SK-N-SH (cell line): ENCODE results near the gene ETV6. TPM values are rescaled to one million over a fixed set of nuclear protein-coding genes. Genes with fewer than 3 reads are reported as not detected.

ENCODE experiments used
- CTCF ChIA-PET: fragments of 300-600, 350-600 bp; formaldehyde crosslinking; extraction: SDS; loops from one replicate; lab custom pipeline; 2021; lab: Yijun Ruan, JAX
- POLR2A ChIA-PET: fragments of 350-600 bp; sonication (Branson Sonifier 250); formaldehyde crosslinking; extraction: SDS; loops from one replicate; lab custom pipeline; 2020; ENCODE audit warnings: antibody characterized with exemption, inconsistent platforms; lab: Yijun Ruan, JAX
- DNase-seq: peaks from one replicate; pipeline ENCODE4 v3.0.0; 2012
- H2AFZ ChIP-seq: fragments of 200-600 bp; sonication (generic); 2 replicates; pipeline ENCODE4 v1.8.1; 2016; ENCODE audit warnings: antibody characterized with exemption, mild to moderate bottlenecking, low read depth
- H3F3A ChIP-seq: fragments of 200-600 bp; sonication (generic); replicated peaks from 2 replicates; pipeline ENCODE3; 2016; ENCODE audit warnings: antibody characterized with exemption, mild to moderate bottlenecking; ENCODE audit not compliant: insufficient read depth
- H3K27ac ChIP-seq, 2 experiments: fragments of 200-500 bp in 1 of 2; fragments of 200-600 bp in 1 of 2; sonication (Bioruptor generic) in 1 of 2; sonication (generic), shearing (Covaris generic) in 1 of 2; 2 replicates each; pipeline versions ENCODE4 v1.5.1 to v1.6.1; 2014 to 2016; ENCODE audit warnings: low read depth in 2 of 2, inconsistent platforms in 1 of 2, low read length in 1 of 2, mild to moderate bottlenecking in 1 of 2, mixed read lengths in 1 of 2
- H3K27me3 ChIP-seq: fragments of 200-600 bp; sonication (generic), shearing (Covaris generic); 2 replicates; pipeline ENCODE4 v1.6.1; 2016; ENCODE audit warnings: mixed run types; ENCODE audit not compliant: insufficient read depth
- H3K36me3 ChIP-seq, 2 experiments: fragments of 200-500 bp in 1 of 2; fragments of 200-600 bp in 1 of 2; sonication (Bioruptor generic) in 1 of 2; sonication (generic) in 1 of 2; replicated peaks in 1 of 2; 2 replicates each; pipeline versions ENCODE3 to v1.5.1; 2014 to 2016; ENCODE audit warnings: low read length in 1 of 2, mild to moderate bottlenecking in 1 of 2; ENCODE audit not compliant: insufficient read depth in 2 of 2, control insufficient read depth in 1 of 2
- H3K4me1 ChIP-seq, 2 experiments: fragments of 200-500 bp in 1 of 2; fragments of 200-600 bp in 1 of 2; sonication (Bioruptor generic) in 1 of 2; sonication (generic), shearing (Covaris generic) in 1 of 2; 2 replicates each; pipeline versions ENCODE4 v1.5.1 to v1.6.1; 2014 to 2016; ENCODE audit warnings: low read depth in 1 of 2, low read length in 1 of 2, mixed run types in 1 of 2; ENCODE audit not compliant: insufficient read depth in 2 of 2, control insufficient read depth in 1 of 2
- H3K4me2 ChIP-seq: fragments of 200-600 bp; sonication (generic), shearing (Covaris generic); 2 replicates; pipeline ENCODE4 v1.6.1; 2017; ENCODE audit warnings: mixed run types
- H3K4me3 ChIP-seq, 2 experiments: fragments of 200-500 bp in 1 of 2; fragments of 200-600 bp in 1 of 2; sonication (Bioruptor generic) in 1 of 2; sonication (generic), shearing (Covaris generic) in 1 of 2; 2 replicates each; pipeline versions ENCODE4 v1.5.1 to v1.8.1; 2014 to 2016; ENCODE audit warnings: low read depth in 2 of 2, inconsistent platforms in 1 of 2, low read length in 1 of 2, mild to moderate bottlenecking in 1 of 2, mixed read lengths in 1 of 2, moderate library complexity in 1 of 2
- H3K79me2 ChIP-seq: fragments of 200-600 bp; sonication (generic); 2 replicates; pipeline ENCODE4 v1.8.1; 2017; ENCODE audit warnings: mild to moderate bottlenecking; ENCODE audit not compliant: insufficient read depth
- H3K9ac ChIP-seq: fragments of 200-600 bp; sonication (generic); 2 replicates; pipeline ENCODE4 v1.6.1; 2017; ENCODE audit warnings: mixed run types
- H3K9me2 ChIP-seq: fragments of 200-600 bp; sonication (generic); 2 replicates; pipeline ENCODE4 v1.6.1; 2017; ENCODE audit warnings: mixed run types
- H3K9me3 ChIP-seq: fragments of 200-600 bp; sonication (generic); 2 replicates; pipeline ENCODE4 v1.6.1; 2017; ENCODE audit warnings: mixed run types, mild to moderate bottlenecking, moderate library complexity
- H4K20me1 ChIP-seq: fragments of 200-600 bp; sonication (generic); 2 replicates; pipeline ENCODE4 v1.6.1; 2017; ENCODE audit warnings: mild to moderate bottlenecking, mixed run types; ENCODE audit not compliant: insufficient read depth
- ELF1 ChIP-seq: IDR thresholded peaks from 2 replicates; pipeline ENCODE4 v1.4.0; 2012
- EP300 ChIP-seq, 2 experiments: IDR thresholded peaks; 2 replicates each; pipeline versions ENCODE4 v1.4.0 to v1.6.1; 2012; ENCODE audit warnings: borderline replicate concordance in 1 of 2, low read depth in 1 of 2, low read length in 1 of 2
- EZH2phosphoT487 ChIP-seq: fragments of 200-600 bp; sonication (generic); IDR thresholded peaks from 2 replicates; pipeline ENCODE4 v1.6.1; 2017; ENCODE audit warnings: low read depth, mixed run types, mild to moderate bottlenecking, antibody characterized with exemption, moderate library complexity, borderline replicate concordance
- FOSL2 ChIP-seq: IDR thresholded peaks from 2 replicates; pipeline ENCODE4 v1.4.0; 2012; ENCODE audit warnings: low read depth, mild to moderate bottlenecking, moderate library complexity, borderline replicate concordance
- FOXJ3 ChIP-seq: sonication (generic); formaldehyde crosslinking; IDR thresholded peaks from 2 replicates; pipeline ENCODE4 v1.5.1; 2020; ENCODE audit warnings: mild to moderate bottlenecking, missing genetic modification reagents
- GABPA ChIP-seq: IDR thresholded peaks from 2 replicates; pipeline ENCODE4 v1.4.0; 2012; ENCODE audit warnings: low read depth, mild to moderate bottlenecking
- GATA2 ChIP-seq: sonication (generic); formaldehyde crosslinking; IDR thresholded peaks from 2 replicates; pipeline ENCODE4 v1.5.0; 2020; ENCODE audit warnings: mild to moderate bottlenecking, missing genetic modification reagents
- IRF3 ChIP-seq: fragments of 150-350 bp; IDR thresholded peaks from 2 replicates; pipeline ENCODE4 v1.6.1; 2016; ENCODE audit warnings: mild to moderate bottlenecking, low read depth, low read length
- MEF2A ChIP-seq: IDR thresholded peaks from 2 replicates; pipeline ENCODE4 v1.4.0; 2012; ENCODE audit warnings: low read depth, borderline replicate concordance
- MXI1 ChIP-seq: IDR thresholded peaks from 2 replicates; pipeline ENCODE4 v1.6.1; 2012; ENCODE audit warnings: mild to moderate bottlenecking, low read depth, low read length, improper control_type of control experiment
- NFIC ChIP-seq: IDR thresholded peaks from 2 replicates; pipeline ENCODE4 v1.4.0; 2012; ENCODE audit warnings: borderline replicate concordance
- NRF1 ChIP-seq: IDR thresholded peaks from 2 replicates; pipeline ENCODE4 v1.6.1; 2012; ENCODE audit warnings: low read depth, mild to moderate bottlenecking, low read length
- PBX3 ChIP-seq: IDR thresholded peaks from 2 replicates; pipeline ENCODE4; 2012
- RCOR1 ChIP-seq: fragments of 150-350 bp; IDR thresholded peaks from 2 replicates; pipeline ENCODE4 v1.6.1; 2017; ENCODE audit warnings: antibody characterized with exemption, low read length
- REST ChIP-seq: IDR thresholded peaks from 2 replicates; pipeline ENCODE4 v1.6.1; 2012; ENCODE audit warnings: mild to moderate bottlenecking, low read depth, low read length, moderate library complexity
- RFX5 ChIP-seq: IDR thresholded peaks from 2 replicates; pipeline ENCODE4 v1.6.1; 2012; ENCODE audit warnings: mild to moderate bottlenecking, improper control_type of control experiment, low read length
- TCF12 ChIP-seq: IDR thresholded peaks from 2 replicates; pipeline ENCODE4 v1.4.0; 2012
- USF1 ChIP-seq: IDR thresholded peaks from 2 replicates; pipeline ENCODE4 v1.4.0; 2012; ENCODE audit warnings: low read depth, borderline replicate concordance
- USF2 ChIP-seq: fragments of 150-350 bp; IDR thresholded peaks from 2 replicates; pipeline ENCODE4 v1.6.1; 2017; ENCODE audit warnings: antibody characterized with exemption, low read length, low read depth, borderline replicate concordance
- WGBS: methylation state at CpG from one replicate; pipeline ENCODE4 v1.1.6; 2017; ENCODE audit warnings: low lambda C conversion rate; 5-methylcytosine and 5-hydroxymethylcytosine counted together
- polyA plus RNA-seq, 3 experiments: library from polyadenylated mRNA; depleted of rRNA; stranded (reverse); fragments of >200 nt; gene quantifications; 2 replicates each; pipeline ENCODE4 v1.2.3, GENCODE V29; 2012

ETV6 gene
- polyA plus RNA-seq, 1 of the 3 experiments (the other 2 are of a cell fraction), result 4.0 TPM

GRCh38 chr12:11667171-11667570 is 17.7 kb downstream of the ETV6 start (continued):
- TF ChIP-seq USF1 (no peak), NRF1 (no peak), FOSL2 (no peak)

- Histone ChIP-seq H3F3A (no peaks in the 10 kb centered on the region), H3K27me3 (no peaks in the 10 kb centered on the region), H3K4me1 (peaks cover 0 to 18% of the 10 kb centered on the region in 2 experiments; a peak in 2 of 4 replicates), H3K9me2 (no peaks in the 10 kb centered on the region), H3K4me3 (no peak overlapping the region), H3K9me3 (no peaks in the 10 kb centered on the region), H3K27ac (no peak overlapping the region), H2AFZ (no peak overlapping the region), H3K79me2 (peaks cover 96% of the 10 kb centered on the region), H3K36me3 (no peaks in the 10 kb centered on the region), H4K20me1 (peaks cover 85% of the 10 kb centered on the region), H3K4me2 (no peak overlapping the region), H3K9ac (no peak overlapping the region)
- TF ChIP-seq GABPA (no peak), TCF12 (no peak), PBX3 (no peak), IRF3 (no peak), EP300 (IDR thresholded peaks at IDR 0.05; ENCODE audit: borderline replicate concordance in 1 of 2, low read depth in 1 of 2, low read length in 1 of 2) (no peak), ELF1 (no peak), RFX5 (no peak), NFIC (no peak), USF2 (no peak), MEF2A (no peak), RCOR1 (no peak), FOXJ3 (CRISPR knock-in tag) (no peak), GATA2 (no peak), NRF1 (no peak), USF1 (no peak), EZH2phosphoT487 (no peak), MXI1 (no peak), REST (no peak)
- no peak for DNase-seq
- CTCF ChIA-PET, result interaction anchor here (1.0 kb wide), 1 partner anchor 9 kb away, joined by 3 read pairs; no protein-coding TSS in a partner anchor
- POLR2A ChIA-PET, result no interaction called here
- WGBS, result 86% methylated on average over 6 of the region's 6 CpGs
Observed at GRCh38 chr12:11668611-11669010, 19.1 kb downstream of the ETV6 start.
